Activated T-cell treated with anti-CD3 and anti-CD28 coated beads for 24 hours (primary cell): ENCODE measurements around the gene NCOR2.
"Not testable (repeated sequence)": the region's sequence is repeated elsewhere in the genome, so short reads cannot be mapped to it uniquely, and the experiment has no call there.

Source experiments
- DNase-seq: peaks from one replicate; pipeline ENCODE4 v3.0.0-alpha.2; 2020; ENCODE audit warnings: low read depth

The NCOR2 gene

GRCh38 chr12:124601706-124602105 is 34.3 kb upstream of the NCOR2 start:
- DNase-seq = no peak

GRCh38 chr12:124599074-124599999 is 31.9 kb upstream of the NCOR2 start:
- DNase-seq = no peak

GRCh38 chr12:124597041-124597440 is 29.6 kb upstream of the NCOR2 start:
- no peak for DNase-seq

- DNase-seq = no peak
These were observed 28.0 kb upstream of the NCOR2 start for GRCh38 chr12:124595444-124595843.

GRCh38 chr12:124594851-124595250 is 27.4 kb upstream of the NCOR2 start:
- no peak for DNase-seq

GRCh38 chr12:124593851-124594401 is 26.5 kb upstream of the NCOR2 start:
- no peak for DNase-seq

GRCh38 chr12:124593176-124593575 is 25.8 kb upstream of the NCOR2 start:
- no peak for DNase-seq

- DNase-seq = no peak
These were observed 25.2 kb upstream of the NCOR2 start for GRCh38 chr12:124592481-124593160.

- no peak for DNase-seq
These were observed 24.6 kb upstream of the NCOR2 start for GRCh38 chr12:124592050-124592449.

- DNase-seq = no peak
These were observed 23.0 kb upstream of the NCOR2 start for GRCh38 chr12:124590447-124590846.

- DNase-seq = no peak
These were observed 21.4 kb upstream of the NCOR2 start for GRCh38 chr12:124588751-124589267.

GRCh38 chr12:124588018-124588634 is 20.7 kb upstream of the NCOR2 start:
- DNase-seq = no peak

GRCh38 chr12:124586756-124587155 is 19.3 kb upstream of the NCOR2 start:
- DNase-seq = no peak

GRCh38 chr12:124584494-124584893 is 17.1 kb upstream of the NCOR2 start:
- not testable (repeated sequence) for DNase-seq

GRCh38 chr12:124583854-124584253 is 16.4 kb upstream of the NCOR2 start:
- DNase-seq = no peak

- no peak for DNase-seq
These were observed 14.7 kb upstream of the NCOR2 start for GRCh38 chr12:124582108-124582424.

- no peak for DNase-seq
These were observed 14.1 kb upstream of the NCOR2 start for GRCh38 chr12:124581307-124582107.

GRCh38 chr12:124579921-124580517 is 12.6 kb upstream of the NCOR2 start:
- DNase-seq = no peak

- no peak for DNase-seq
These were observed 11.4 kb upstream of the NCOR2 start for GRCh38 chr12:124578854-124579253.

GRCh38 chr12:124578445-124578844 is 11.0 kb upstream of the NCOR2 start:
- no peak for DNase-seq

GRCh38 chr12:124577986-124578385 is 10.6 kb upstream of the NCOR2 start:
- no peak for DNase-seq
